Liver (tissue), 9 donors: ENCODE data around the gene SLC1A3. TPM values are rescaled to one million over a fixed set of nuclear protein-coding genes. Genes with fewer than 3 reads are reported as not detected.

ENCODE experiments used
- DNase-seq: peaks from one replicate; pipeline ENCODE4 v3.0.0-alpha.2; 2017; ENCODE audit warnings: low spot score
- H3K27ac ChIP-seq, 2 donors: one replicate each; pipeline ENCODE4 v1.7.0; 2013; ENCODE audit warnings: inconsistent platforms in 2 of 2, low read length in 2 of 2, control low read depth in 1 of 2, low read depth in 1 of 2, mild to moderate bottlenecking in 1 of 2
- H3K27me3 ChIP-seq, 4 donors: one replicate each; pipeline versions ENCODE4 v1.6.1 to v1.7.0; 2013; ENCODE audit warnings: low read length in 3 of 4, inconsistent platforms in 1 of 4, mild to moderate bottlenecking in 1 of 4, moderate library complexity in 1 of 4; ENCODE audit not compliant: control insufficient read depth in 4 of 4, insufficient read depth in 4 of 4
- H3K36me3 ChIP-seq, 4 donors: one replicate each; pipeline versions ENCODE4 v1.6.1 to v1.7.0; 2013; ENCODE audit warnings: low read length in 3 of 4, mild to moderate bottlenecking in 3 of 4, low read depth in 1 of 4, moderate library complexity in 1 of 4; ENCODE audit not compliant: control insufficient read depth in 4 of 4, insufficient read depth in 3 of 4
- H3K4me1 ChIP-seq, 4 donors: one replicate each; pipeline versions ENCODE4 v1.6.1 to v1.7.0; 2013; ENCODE audit warnings: low read length in 3 of 4, mild to moderate bottlenecking in 3 of 4, moderate library complexity in 1 of 4; ENCODE audit not compliant: control insufficient read depth in 4 of 4, insufficient read depth in 4 of 4
- H3K4me3 ChIP-seq, 3 donors: one replicate each; pipeline versions ENCODE4 v1.6.1 to v1.7.0; 2013; ENCODE audit warnings: low read length in 3 of 3, control low read depth in 1 of 3, low read depth in 1 of 3, mild to moderate bottlenecking in 1 of 3
- H3K9ac ChIP-seq, 2 donors: one replicate each; pipeline ENCODE4 v1.7.0; 2013; ENCODE audit warnings: low read length in 2 of 2, mild to moderate bottlenecking in 2 of 2, moderate library complexity in 2 of 2, control low read depth in 1 of 2, low read depth in 1 of 2
- H3K9me3 ChIP-seq, 4 donors: one replicate each; pipeline versions ENCODE4 v1.6.1 to v1.7.0; 2013; ENCODE audit warnings: low read length in 3 of 4; ENCODE audit not compliant: control insufficient read depth in 4 of 4
- ATF3 ChIP-seq: IDR thresholded peaks from 2 replicates; pipeline ENCODE4 v1.6.1; 2016; ENCODE audit warnings: antibody characterized with exemption
- EGR1 ChIP-seq, 2 donors: IDR thresholded peaks; 2 replicates each; pipeline ENCODE4 v1.6.1; 2016 to 2018; ENCODE audit warnings: antibody characterized with exemption in 2 of 2, low read depth in 2 of 2
- FOXA1 ChIP-seq: IDR thresholded peaks from 2 replicates; pipeline ENCODE4 v1.6.1; 2016; ENCODE audit warnings: antibody characterized with exemption
- FOXA2 ChIP-seq: IDR thresholded peaks from 2 replicates; pipeline ENCODE4 v1.6.1; 2016; ENCODE audit warnings: antibody characterized with exemption
- GABPA ChIP-seq, 2 donors: IDR thresholded peaks in 1 of 2; conservative IDR thresholded peaks in 1 of 2; 2 replicates each; pipeline ENCODE4 v1.6.1; 2016; ENCODE audit warnings: antibody characterized with exemption in 2 of 2, mild to moderate bottlenecking in 1 of 2, moderate library complexity in 1 of 2
- HNF4A ChIP-seq, 2 donors: conservative IDR thresholded peaks; 2 replicates each; pipeline ENCODE4 v1.6.1; 2016; ENCODE audit warnings: antibody characterized with exemption in 2 of 2, mild to moderate bottlenecking in 2 of 2
- HNF4G ChIP-seq: IDR thresholded peaks from 2 replicates; pipeline ENCODE4 v1.6.1; 2016; ENCODE audit warnings: antibody characterized with exemption
- JUND ChIP-seq, 2 donors: IDR thresholded peaks; 2 replicates each; pipeline ENCODE4 v1.6.1; 2016; ENCODE audit warnings: antibody characterized with exemption in 2 of 2
- MAX ChIP-seq: IDR thresholded peaks from 2 replicates; pipeline ENCODE4 v1.6.1; 2016; ENCODE audit warnings: antibody characterized with exemption
- NR2F2 ChIP-seq: IDR thresholded peaks from 2 replicates; pipeline ENCODE4 v1.6.1; 2016; ENCODE audit warnings: antibody characterized with exemption
- REST ChIP-seq: IDR thresholded peaks from 2 replicates; pipeline ENCODE4 v1.6.1; 2016; ENCODE audit warnings: antibody characterized with exemption, mild to moderate bottlenecking
- RXRA ChIP-seq, 2 donors: IDR thresholded peaks; 2 replicates each; pipeline ENCODE4 v1.6.1; 2017 to 2018; ENCODE audit warnings: antibody characterized with exemption in 2 of 2, mild to moderate bottlenecking in 1 of 2
- SP1 ChIP-seq: IDR thresholded peaks from 2 replicates; pipeline ENCODE4 v1.6.1; 2018; ENCODE audit warnings: antibody characterized with exemption, mild to moderate bottlenecking
- YY1 ChIP-seq: IDR thresholded peaks from 2 replicates; pipeline ENCODE4 v1.6.1; 2016; ENCODE audit warnings: antibody characterized with exemption, mild to moderate bottlenecking
- ZBTB33 ChIP-seq: IDR thresholded peaks from 2 replicates; pipeline ENCODE4 v1.6.1; 2016; ENCODE audit warnings: antibody characterized with exemption
- WGBS: extraction: QIAGEN DNeasy Blood & Tissue Kit; methylation state at CpG from one replicate; pipeline ENCODE4 v1.1.7; 2013; 5-methylcytosine and 5-hydroxymethylcytosine counted together
- polyA plus RNA-seq, 2 donors: library from polyadenylated mRNA; stranded (reverse) in 1 of 2; unstranded in 1 of 2; fragments of 200-250 nt in 1 of 2; fragments of >200 nt in 1 of 2; fragmentation: Nextera tagmentation in 1 of 2; extraction: Ambion mirVana in 1 of 2; gene quantifications; one replicate each; pipeline versions ENCODE4 v1.2.1 to v1.2.3, GENCODE V29; 2013 to 2015
- total RNA-seq, 2 donors: library from RNA; depleted of rRNA; stranded (reverse); fragments of >200 nt; gene quantifications; one replicate each; pipeline ENCODE4 v1.2.3, GENCODE V29; 2014
- donor health status: healthy.
- donor health status: healthy.
- donor health status: healthy.
- donor health status: healthy.
- donor health status: healthy.

The SLC1A3 gene
- total and polyA plus RNA-seq, 4 donors, result 1.8 to 8.8 (median 2.8) TPM

GRCh38 chr5:36730537-36731216, 124.3 kb downstream of the SLC1A3 start:
- H3K9ac ChIP-seq, result no peak overlapping the region
- H3K4me1 ChIP-seq, result no peaks in the 10 kb centered on the region
- no peak overlapping the region for H3K27ac ChIP-seq
- no peaks in the 10 kb centered on the region for H3K9me3 ChIP-seq
- no peak for TF ChIP-seq MAX
- no peak for TF ChIP-seq NR2F2
- TF ChIP-seq REST, result no peak
- TF ChIP-seq RXRA (IDR thresholded peaks at IDR 0.05), result no peak
- TF ChIP-seq SP1, result no peak
- no peak for TF ChIP-seq JUND (IDR thresholded peaks at IDR 0.05)
- TF ChIP-seq HNF4A (conservative IDR thresholded peaks at IDR 0.05), result no peak
- TF ChIP-seq FOXA2, result no peak
- no peak for TF ChIP-seq GABPA (IDR thresholded peaks at IDR 0.05 in 1 of 2, conservative IDR thresholded peaks at IDR 0.05 in 1 of 2)
- TF ChIP-seq FOXA1, result no peak
- TF ChIP-seq EGR1 (IDR thresholded peaks at IDR 0.05; ENCODE audit: low read depth in 2 of 2), result no peak
- TF ChIP-seq HNF4G, result no peak
- no peak for TF ChIP-seq ATF3
- DNase-seq, result no peak
- H3K4me3 ChIP-seq, result no peak overlapping the region
- H3K36me3 ChIP-seq, result no peaks in the 10 kb centered on the region
- H3K27me3 ChIP-seq, result no peaks in the 10 kb centered on the region
- 92% methylated on average over 6 of the region's 6 CpGs for WGBS

- H3K4me1 ChIP-seq, result no peaks in the 10 kb centered on the region
- H3K27ac ChIP-seq, result no peak overlapping the region
- 92% methylated on average over 5 of the region's 5 CpGs for WGBS
- TF ChIP-seq ATF3 (no peak), ZBTB33 (no peak), RXRA (IDR thresholded peaks at IDR 0.05) (no peak), HNF4G (no peak), GABPA (IDR thresholded peaks at IDR 0.05 in 1 of 2, conservative IDR thresholded peaks at IDR 0.05 in 1 of 2) (no peak), HNF4A (conservative IDR thresholded peaks at IDR 0.05) (no peak), EGR1 (IDR thresholded peaks at IDR 0.05; ENCODE audit: low read depth in 2 of 2) (no peak), REST (no peak), YY1 (no peak)
- H3K27me3 ChIP-seq, result no peaks in the 10 kb centered on the region
- H3K9me3 ChIP-seq, result no peaks in the 10 kb centered on the region
- H3K9ac ChIP-seq, result no peak overlapping the region
- no peak overlapping the region for H3K4me3 ChIP-seq
- DNase-seq, result no peak
- H3K36me3 ChIP-seq, result no peaks in the 10 kb centered on the region
These were observed 126.8 kb downstream of the SLC1A3 start for GRCh38 chr5:36733183-36733582.
